HG03439 (cell line): ENCODE results near the gene CALD1.
A peak's percentile ranks its signal among the peaks of the same experiment; 100 is the strongest.
"Not testable (repeated sequence)": the region's sequence is repeated elsewhere in the genome, so short reads cannot be mapped to it uniquely, and the experiment has no call there.

Experiments used
- ATAC-seq: cut with Tn5 transposase; IDR thresholded peaks from one replicate; pipeline ENCODE4 v1.9.1; 2021; ENCODE audit warnings: mild to moderate bottlenecking, moderate library complexity; ENCODE audit not compliant: unreplicated experiment

Gene CALD1

GRCh38 chr7:134942690-134943466 lies 163.4 kb downstream of the CALD1 start:
- ATAC-seq = no peak

- peak; percentile 64 for ATAC-seq
Measured at GRCh38 chr7:134943785-134944400, 164.5 kb downstream of the CALD1 start.

- ATAC-seq = no peak
Measured at GRCh38 chr7:134945691-134946090, 166.3 kb downstream of the CALD1 start.

- no peak for ATAC-seq
Measured at GRCh38 chr7:134946260-134946659, 166.8 kb downstream of the CALD1 start.

GRCh38 chr7:134947329-134947728 lies 167.9 kb downstream of the CALD1 start:
- ATAC-seq = no peak

GRCh38 chr7:134947831-134948230 lies 168.4 kb downstream of the CALD1 start:
- no peak for ATAC-seq

- ATAC-seq = no peak
Measured at GRCh38 chr7:134948246-134948645, 168.8 kb downstream of the CALD1 start.

- no peak for ATAC-seq
Measured at GRCh38 chr7:134948736-134949135, 169.3 kb downstream of the CALD1 start.

- no peak for ATAC-seq
Measured at GRCh38 chr7:134949171-134949570, 169.7 kb downstream of the CALD1 start.

GRCh38 chr7:134954197-134955082 lies 175.0 kb downstream of the CALD1 start:
- no peak for ATAC-seq

- no peak for ATAC-seq
Measured at GRCh38 chr7:134957005-134957404, 177.6 kb downstream of the CALD1 start.

GRCh38 chr7:134959810-134960209 lies 180.4 kb downstream of the CALD1 start:
- ATAC-seq = no peak

- ATAC-seq = no peak
Measured at GRCh38 chr7:134962270-134962780, 182.9 kb downstream of the CALD1 start.

- ATAC-seq = no peak
Measured at GRCh38 chr7:134963036-134963435, 183.6 kb downstream of the CALD1 start.

GRCh38 chr7:134966691-134967090 lies 187.3 kb downstream of the CALD1 start:
- ATAC-seq = no peak

- no peak for ATAC-seq
Measured at GRCh38 chr7:134968110-134968509, 188.7 kb downstream of the CALD1 start.

- not testable (repeated sequence) for ATAC-seq
Measured at GRCh38 chr7:134981645-134982044, 202.2 kb downstream of the CALD1 start.

GRCh38 chr7:134985894-134986362 lies 206.5 kb downstream of the CALD1 start:
- peak; percentile 30 for ATAC-seq

- peak; percentile 81 for ATAC-seq
Measured at GRCh38 chr7:134986363-134987251, 207.2 kb downstream of the CALD1 start, which contains the start of gene AGBL3. Gene AGBL3, plus strand, starts transcription at chr7:134986508. Its CDS starts 1,426 bp downstream, at chr7:134987934.

- ATAC-seq = no peak
Measured at GRCh38 chr7:134988161-134988560, 208.7 kb downstream of the CALD1 start.
